ENCODE results near the gene TAF6.

TAF6 gene

GRCh38 chr7:100074841-100075240 is 44.3 kb downstream of the TAF6 start:
- H3K18ac ChIP-seq (ENCODE audit: low read depth in 1 of 2, low read length in 2 of 2), result no peak overlapping the region
- over 99% methylated on average over 5 of the region's 7 CpGs for WGBS

GRCh38 chr7:100072462-100072861 is 46.7 kb downstream of the TAF6 start:
- Histone ChIP-seq H3K23ac (ENCODE audit: low read length in 2 of 2) (no peak overlapping the region), H3K36me3 (ENCODE audit: control insufficient read depth in 1 of 2, insufficient read depth in 2 of 2, low read depth in 1 of 2, low read length in 2 of 2) (peaks cover 94 to 95% of the 10 kb centered on the region in 2 experiments), H2BK12ac (ENCODE audit: low read length in 2 of 2) (no peak overlapping the region), H4K8ac (ENCODE audit: low read length) (no peak overlapping the region), H2BK15ac (ENCODE audit: low read depth, poor library complexity, severe bottlenecking) (no peak overlapping the region), H2AK5ac (ENCODE audit: low read length, severe bottlenecking) (no peak overlapping the region), H3K4me3 (ENCODE audit: insufficient read depth in 1 of 2, low read depth in 1 of 2, low read length in 2 of 2) (peak overlapping the region in 1 of 2 experiments; percentile 53), H3K79me1 (replicated peaks; ENCODE audit: low read length, poor library complexity, severe bottlenecking) (peaks cover 30% of the 10 kb centered on the region), H4K91ac (ENCODE audit: low read length) (no peak overlapping the region), H2BK120ac (ENCODE audit: low read depth, low read length) (no peak overlapping the region), H3K27me3 (ENCODE audit: control insufficient read depth in 1 of 2, insufficient read depth in 1 of 2, low read length in 2 of 2) (no peaks in the 10 kb centered on the region), H2AFZ (ENCODE audit: low read depth, low read length) (no peak overlapping the region), H3K4me2 (ENCODE audit: low read length, poor library complexity, severe bottlenecking) (no peak overlapping the region), H3K27ac (ENCODE audit: low read length, poor library complexity, severe bottlenecking) (no peak overlapping the region), H3K9ac (ENCODE audit: low read length) (no peak overlapping the region), H3K14ac (ENCODE audit: low read length in 2 of 2) (no peak overlapping the region), H3K4ac (ENCODE audit: low read depth in 1 of 2, low read length in 2 of 2) (no peak overlapping the region), H2BK5ac (ENCODE audit: low read depth, low read length, poor library complexity, severe bottlenecking) (no peak overlapping the region), H3K9me3 (ENCODE audit: control insufficient read depth, low read length) (peaks cover 46% of the 10 kb centered on the region), H3K18ac (ENCODE audit: low read depth in 1 of 2, low read length in 2 of 2) (no peak overlapping the region), H3K4me1 (ENCODE audit: control insufficient read depth, insufficient read depth, low read depth, low read length) (no peaks in the 10 kb centered on the region)
- 99% methylated on average over 10 of the region's 10 CpGs for WGBS
- no peak for DNase-seq

More at GRCh38 chr7:100074841-100075240, 44.3 kb downstream of the TAF6 start:
- H3K9ac ChIP-seq (ENCODE audit: low read length), result no peak overlapping the region
- no peaks in the 10 kb centered on the region for H3K27me3 ChIP-seq (ENCODE audit: control insufficient read depth in 1 of 2, insufficient read depth in 1 of 2, low read length in 2 of 2)
- H4K91ac ChIP-seq (ENCODE audit: low read length), result no peak overlapping the region
- no peak overlapping the region for H3K14ac ChIP-seq (ENCODE audit: low read length in 2 of 2)
- peaks cover 88% of the 10 kb centered on the region in 2 experiments for H3K36me3 ChIP-seq (ENCODE audit: control insufficient read depth in 1 of 2, insufficient read depth in 2 of 2, low read depth in 1 of 2, low read length in 2 of 2)
- H3K9me3 ChIP-seq (ENCODE audit: control insufficient read depth, low read length), result peaks cover 44% of the 10 kb centered on the region
- no peak overlapping the region for H2AFZ ChIP-seq (ENCODE audit: low read depth, low read length)
- H4K8ac ChIP-seq (ENCODE audit: low read length), result no peak overlapping the region
- H3K27ac ChIP-seq (ENCODE audit: low read length, poor library complexity, severe bottlenecking), result no peak overlapping the region
- H3K4me3 ChIP-seq (ENCODE audit: insufficient read depth in 1 of 2, low read depth in 1 of 2, low read length in 2 of 2), result no peak overlapping the region
- H2BK5ac ChIP-seq (ENCODE audit: low read depth, low read length, poor library complexity, severe bottlenecking), result no peak overlapping the region
- H2BK12ac ChIP-seq (ENCODE audit: low read length in 2 of 2), result no peak overlapping the region
- no peak overlapping the region for H2BK120ac ChIP-seq (ENCODE audit: low read depth, low read length)
- no peak overlapping the region for H2AK5ac ChIP-seq (ENCODE audit: low read length, severe bottlenecking)
- H2BK15ac ChIP-seq (ENCODE audit: low read depth, poor library complexity, severe bottlenecking), result no peak overlapping the region
- H3K23ac ChIP-seq (ENCODE audit: low read length in 2 of 2), result no peak overlapping the region
- H3K4me1 ChIP-seq (ENCODE audit: control insufficient read depth, insufficient read depth, low read depth, low read length), result peaks cover 5% of the 10 kb centered on the region
- no peak overlapping the region for H3K4me2 ChIP-seq (ENCODE audit: low read length, poor library complexity, severe bottlenecking)
- no peak overlapping the region for H3K4ac ChIP-seq (ENCODE audit: low read depth in 1 of 2, low read length in 2 of 2)
- peaks cover 31% of the 10 kb centered on the region for H3K79me1 ChIP-seq (replicated peaks; ENCODE audit: low read length, poor library complexity, severe bottlenecking)
- DNase-seq, result no peak

DNA sequence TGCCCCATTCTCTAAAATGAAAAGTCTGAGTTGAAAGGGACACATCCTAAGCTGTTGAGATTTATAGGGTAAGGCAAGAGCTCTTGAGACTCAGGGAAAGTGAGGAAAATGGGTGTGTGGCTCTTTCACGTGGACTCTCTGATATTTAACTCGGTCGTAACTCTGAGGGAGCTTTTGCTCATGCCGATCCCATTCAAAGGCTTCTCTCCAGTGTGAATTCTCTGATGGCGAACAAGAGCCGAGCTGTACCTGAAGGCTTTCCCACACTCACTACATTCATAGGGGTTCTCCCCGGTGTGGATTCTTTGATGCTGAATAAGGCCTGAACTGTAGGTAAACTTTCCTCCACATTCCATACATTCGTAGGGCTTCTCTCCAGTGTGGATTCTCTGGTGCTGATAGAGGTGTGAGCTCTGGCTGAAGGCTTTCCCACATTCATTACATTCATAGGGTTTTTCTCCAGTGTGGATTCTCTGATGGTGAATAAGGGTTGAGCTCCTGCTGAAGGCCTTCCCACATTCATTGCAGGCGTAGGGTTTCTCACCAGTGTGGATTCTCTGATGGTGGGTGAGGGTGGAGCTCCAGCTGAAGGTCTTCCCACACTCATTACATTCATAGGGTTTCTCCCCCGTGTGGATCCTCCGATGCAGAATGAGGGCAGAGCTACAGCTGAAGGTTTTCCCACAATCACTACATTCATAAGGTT is 48.0 kb downstream of the TAF6 start:
- no peak overlapping the region for H2AFZ ChIP-seq (ENCODE audit: low read depth, low read length)
- no peak overlapping the region for H2BK15ac ChIP-seq (ENCODE audit: low read depth, poor library complexity, severe bottlenecking)
- no peak overlapping the region for H4K8ac ChIP-seq (ENCODE audit: low read length)
- H3K27ac ChIP-seq (ENCODE audit: low read length, poor library complexity, severe bottlenecking), result no peak overlapping the region
- H3K79me1 ChIP-seq (replicated peaks; ENCODE audit: low read length, poor library complexity, severe bottlenecking), result peaks cover 32% of the 10 kb centered on the region
- H3K36me3 ChIP-seq (ENCODE audit: control insufficient read depth in 1 of 2, insufficient read depth in 2 of 2, low read depth in 1 of 2, low read length in 2 of 2), result peaks cover 87 to 88% of the 10 kb centered on the region in 2 experiments
- no peak overlapping the region for H2AK5ac ChIP-seq (ENCODE audit: low read length, severe bottlenecking)
- no peak overlapping the region for H2BK120ac ChIP-seq (ENCODE audit: low read depth, low read length)
- H3K4ac ChIP-seq (ENCODE audit: low read depth in 1 of 2, low read length in 2 of 2), result no peak overlapping the region
- H4K91ac ChIP-seq (ENCODE audit: low read length), result no peak overlapping the region
- no peak overlapping the region for H3K23ac ChIP-seq (ENCODE audit: low read length in 2 of 2)
- no peak overlapping the region for H2BK12ac ChIP-seq (ENCODE audit: low read length in 2 of 2)
- DNase-seq, result no peak
- H3K9ac ChIP-seq (ENCODE audit: low read length), result no peak overlapping the region
- H3K4me1 ChIP-seq (ENCODE audit: control insufficient read depth, insufficient read depth, low read depth, low read length), result no peaks in the 10 kb centered on the region
- H3K4me3 ChIP-seq (ENCODE audit: insufficient read depth in 1 of 2, low read depth in 1 of 2, low read length in 2 of 2), result peak overlapping the region in 1 of 2 experiments; percentile 53
- H3K9me3 ChIP-seq (ENCODE audit: control insufficient read depth, low read length), result peaks cover 46% of the 10 kb centered on the region
- no peak overlapping the region for H3K14ac ChIP-seq (ENCODE audit: low read length in 2 of 2)
- WGBS, result 99% methylated on average over 7 of the region's 11 CpGs
- H3K4me2 ChIP-seq (ENCODE audit: low read length, poor library complexity, severe bottlenecking), result no peak overlapping the region
- no peak overlapping the region for H2BK5ac ChIP-seq (ENCODE audit: low read depth, low read length, poor library complexity, severe bottlenecking)
- H3K18ac ChIP-seq (ENCODE audit: low read depth in 1 of 2, low read length in 2 of 2), result no peak overlapping the region
- H3K27me3 ChIP-seq (ENCODE audit: control insufficient read depth in 1 of 2, insufficient read depth in 1 of 2, low read length in 2 of 2), result no peaks in the 10 kb centered on the region

- Histone ChIP-seq H3K9ac (ENCODE audit: low read length) (no peak overlapping the region), H2BK12ac (ENCODE audit: low read length in 2 of 2) (no peak overlapping the region), H3K14ac (ENCODE audit: low read length in 2 of 2) (no peak overlapping the region), H2BK5ac (ENCODE audit: low read depth, low read length, poor library complexity, severe bottlenecking) (no peak overlapping the region), H2AFZ (ENCODE audit: low read depth, low read length) (no peak overlapping the region), H3K23ac (ENCODE audit: low read length in 2 of 2) (no peak overlapping the region), H3K4me2 (ENCODE audit: low read length, poor library complexity, severe bottlenecking) (no peak overlapping the region), H4K91ac (ENCODE audit: low read length) (no peak overlapping the region), H3K36me3 (ENCODE audit: control insufficient read depth in 1 of 2, insufficient read depth in 2 of 2, low read depth in 1 of 2, low read length in 2 of 2) (peaks cover 77 to 82% of the 10 kb centered on the region in 2 experiments), H3K27ac (ENCODE audit: low read length, poor library complexity, severe bottlenecking) (no peak overlapping the region), H3K9me3 (ENCODE audit: control insufficient read depth, low read length) (peaks cover 45% of the 10 kb centered on the region), H3K18ac (ENCODE audit: low read depth in 1 of 2, low read length in 2 of 2) (no peak overlapping the region), H3K4ac (ENCODE audit: low read depth in 1 of 2, low read length in 2 of 2) (no peak overlapping the region), H3K4me3 (ENCODE audit: insufficient read depth in 1 of 2, low read depth in 1 of 2, low read length in 2 of 2) (peak overlapping the region in 1 of 2 experiments; percentile 53), H2BK120ac (ENCODE audit: low read depth, low read length) (no peak overlapping the region), H2AK5ac (ENCODE audit: low read length, severe bottlenecking) (no peak overlapping the region), H3K27me3 (ENCODE audit: control insufficient read depth in 1 of 2, insufficient read depth in 1 of 2, low read length in 2 of 2) (no peaks in the 10 kb centered on the region), H3K79me1 (replicated peaks; ENCODE audit: low read length, poor library complexity, severe bottlenecking) (peaks cover 29% of the 10 kb centered on the region), H2BK15ac (ENCODE audit: low read depth, poor library complexity, severe bottlenecking) (no peak overlapping the region), H4K8ac (ENCODE audit: low read length) (no peak overlapping the region), H3K4me1 (ENCODE audit: control insufficient read depth, insufficient read depth, low read depth, low read length) (no peaks in the 10 kb centered on the region)
- 99% methylated on average over 5 of the region's 5 CpGs for WGBS
- no peak for DNase-seq
These were observed 49.2 kb downstream of the TAF6 start for GRCh38 chr7:100069991-100070390.
